GM13977 (cell line): ENCODE results near the gene ELL.

Source experiments
- DNase-seq: peaks from one replicate; pipeline ENCODE4 v3.0.0; 2012; ENCODE audit warnings: low spot score
- in situ Hi-C: fragments of 300-500 bp; cut with MboI; formaldehyde crosslinking; loops from one replicate; pipeline ENCODE4 v1.12.0; 2022; ENCODE audit warnings: low sequenced_read_pairs, low pct_unique_long_range_greater_than_20kb, mixed read lengths, inconsistent platforms; ENCODE audit not compliant: unreplicated experiment
- TF ChIP-seq, protein P1 (sequence below): IDR thresholded peaks from 2 replicates; pipeline ENCODE4 v1.5.1; 2012; ENCODE audit warnings: mild to moderate bottlenecking, control low read depth; ENCODE audit not compliant: insufficient read depth; ENCODE audit errors: extremely low read depth, missing control alignments

The ELL gene

DNA sequence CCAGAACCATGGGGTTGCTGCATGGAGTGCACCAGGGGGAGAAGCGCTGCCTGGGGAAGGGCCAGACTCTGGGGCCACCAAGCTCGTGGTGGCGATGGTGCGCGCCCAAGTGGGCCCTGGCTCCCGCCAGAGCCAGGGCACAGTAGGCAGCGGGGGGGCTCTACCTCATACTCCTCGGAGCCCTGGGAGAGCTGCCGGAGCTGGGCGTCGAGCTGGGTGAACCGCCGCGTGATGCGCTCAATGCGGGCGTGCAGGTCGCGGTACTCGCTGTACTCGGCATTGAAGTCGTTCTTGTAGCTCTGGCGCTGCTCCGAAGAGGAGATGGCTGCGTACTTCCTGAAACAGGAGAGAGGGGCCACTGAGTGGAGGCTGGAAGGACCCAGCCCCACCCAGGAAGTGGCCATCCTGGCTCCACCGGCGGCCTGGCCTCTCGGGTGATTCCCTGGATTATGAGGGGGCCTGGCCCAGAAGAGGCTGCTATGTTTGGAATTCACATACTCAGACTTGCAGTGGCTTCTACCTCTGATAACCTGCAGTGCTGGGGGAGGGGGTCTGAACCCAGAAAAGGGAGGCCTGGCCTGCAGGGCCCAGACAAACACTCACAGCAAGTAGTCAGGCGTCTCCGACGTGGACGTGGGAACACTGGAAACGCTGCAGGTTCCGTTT, 75.6 kb downstream of the ELL start:
- TF ChIP-seq, protein P1, sequence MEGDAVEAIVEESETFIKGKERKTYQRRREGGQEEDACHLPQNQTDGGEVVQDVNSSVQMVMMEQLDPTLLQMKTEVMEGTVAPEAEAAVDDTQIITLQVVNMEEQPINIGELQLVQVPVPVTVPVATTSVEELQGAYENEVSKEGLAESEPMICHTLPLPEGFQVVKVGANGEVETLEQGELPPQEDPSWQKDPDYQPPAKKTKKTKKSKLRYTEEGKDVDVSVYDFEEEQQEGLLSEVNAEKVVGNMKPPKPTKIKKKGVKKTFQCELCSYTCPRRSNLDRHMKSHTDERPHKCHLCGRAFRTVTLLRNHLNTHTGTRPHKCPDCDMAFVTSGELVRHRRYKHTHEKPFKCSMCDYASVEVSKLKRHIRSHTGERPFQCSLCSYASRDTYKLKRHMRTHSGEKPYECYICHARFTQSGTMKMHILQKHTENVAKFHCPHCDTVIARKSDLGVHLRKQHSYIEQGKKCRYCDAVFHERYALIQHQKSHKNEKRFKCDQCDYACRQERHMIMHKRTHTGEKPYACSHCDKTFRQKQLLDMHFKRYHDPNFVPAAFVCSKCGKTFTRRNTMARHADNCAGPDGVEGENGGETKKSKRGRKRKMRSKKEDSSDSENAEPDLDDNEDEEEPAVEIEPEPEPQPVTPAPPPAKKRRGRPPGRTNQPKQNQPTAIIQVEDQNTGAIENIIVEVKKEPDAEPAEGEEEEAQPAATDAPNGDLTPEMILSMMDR = no peak
- DNase-seq = no peak
- in situ Hi-C loops = no loop called here

DNA sequence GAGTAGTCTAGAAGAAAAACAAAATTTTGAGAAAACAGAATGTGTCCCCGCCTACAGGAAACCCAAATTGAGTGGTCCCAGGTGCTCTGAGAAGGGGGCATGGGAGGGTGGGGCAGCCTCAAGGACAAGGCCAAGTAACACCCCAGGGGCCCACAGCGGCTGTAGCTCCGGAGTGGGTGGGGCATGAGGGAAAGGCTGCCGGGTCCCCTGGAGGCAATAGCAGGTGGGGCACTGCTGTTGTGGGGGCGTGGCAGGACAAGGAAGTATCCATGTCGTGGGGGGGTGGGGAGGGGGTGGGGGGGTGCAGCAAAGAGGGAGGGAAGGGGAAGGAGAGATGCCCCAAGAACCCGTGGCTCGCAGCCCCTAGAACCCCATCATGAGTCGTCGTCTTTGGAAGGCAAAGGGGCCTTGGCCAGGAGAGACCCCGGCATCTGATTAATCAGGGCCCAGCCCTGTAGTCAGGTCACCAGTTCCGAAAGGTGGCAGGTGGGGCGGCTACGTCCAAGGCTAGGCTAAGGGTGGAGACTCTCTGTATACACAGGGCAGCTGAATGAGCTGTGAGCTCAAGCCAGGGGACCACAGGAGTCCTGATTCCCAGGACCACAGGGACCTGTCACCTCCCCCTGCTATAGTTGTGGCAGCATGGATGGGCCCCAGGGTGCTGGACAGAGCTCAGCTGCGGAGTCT, 76.5 kb downstream of the ELL start:
- DNase-seq = no peak
- TF ChIP-seq, protein P1 = no peak
- in situ Hi-C loops = no loop called here

DNA sequence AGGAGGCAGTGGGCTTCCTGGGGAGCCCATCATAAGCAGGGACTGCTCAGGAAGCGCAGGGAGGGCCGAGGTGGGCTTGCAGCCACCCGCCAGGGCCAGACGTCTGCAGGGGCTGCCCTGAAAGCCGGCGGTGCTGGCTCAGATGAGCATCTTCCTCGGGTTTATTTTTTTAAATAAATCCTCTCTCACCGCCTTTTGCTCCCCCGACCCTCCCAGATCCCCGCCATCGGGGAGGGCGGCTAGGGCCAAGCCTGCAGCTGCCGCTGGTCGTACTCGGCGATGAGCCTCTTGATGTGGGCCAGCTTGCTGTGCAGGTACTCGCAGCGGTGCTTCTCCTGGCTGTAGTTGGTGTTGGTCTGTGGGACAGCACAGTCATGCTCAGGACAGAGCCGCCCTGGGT, 77.4 kb downstream of the ELL start:
- in situ Hi-C loops = no loop called here
- TF ChIP-seq, protein P1 = no peak
- DNase-seq = no peak

DNA sequence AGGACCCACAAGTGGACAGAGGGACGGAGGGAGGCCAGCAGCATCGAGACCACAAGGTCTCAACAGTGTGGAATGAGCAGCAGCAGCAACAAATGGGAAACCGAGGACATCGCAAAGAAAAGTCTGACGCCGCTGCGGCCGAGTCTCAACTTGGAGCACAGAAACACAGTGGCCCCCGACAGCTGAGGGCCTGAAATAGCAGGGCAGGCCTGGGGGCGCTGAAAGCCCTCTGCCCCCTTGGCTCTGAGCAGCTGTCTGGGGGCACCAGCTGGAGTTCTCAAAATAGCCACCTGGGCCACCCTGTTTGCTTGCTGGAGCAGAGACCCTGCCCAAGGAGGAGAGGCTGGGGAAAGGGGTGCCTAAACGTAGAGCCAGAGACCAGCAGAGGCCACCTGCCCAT, 78.0 kb downstream of the ELL start:
- DNase-seq = no peak
- TF ChIP-seq, protein P1 = no peak
- in situ Hi-C loops = no loop called here

DNA sequence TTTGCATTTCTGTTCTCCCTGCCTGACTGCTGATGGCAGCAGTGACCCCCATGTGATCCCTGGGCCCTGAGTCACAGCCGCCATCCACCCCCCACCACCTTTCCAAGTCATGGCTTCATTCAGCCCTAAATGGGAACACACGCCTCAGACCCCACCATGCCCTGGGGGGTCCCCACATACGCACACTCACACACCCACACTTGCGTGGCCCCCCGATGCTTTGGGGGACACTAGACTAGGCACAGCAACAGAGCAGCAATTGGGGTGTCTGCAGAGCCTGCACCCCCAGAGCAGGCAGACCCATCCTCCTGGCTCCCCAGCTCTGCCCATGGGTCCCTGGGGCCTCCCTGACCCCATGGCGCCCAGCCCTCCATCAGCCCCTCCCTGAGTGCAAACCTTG, 78.5 kb downstream of the ELL start:
- DNase-seq = no peak
- in situ Hi-C loops = no loop called here
- TF ChIP-seq, protein P1 = no peak

DNA sequence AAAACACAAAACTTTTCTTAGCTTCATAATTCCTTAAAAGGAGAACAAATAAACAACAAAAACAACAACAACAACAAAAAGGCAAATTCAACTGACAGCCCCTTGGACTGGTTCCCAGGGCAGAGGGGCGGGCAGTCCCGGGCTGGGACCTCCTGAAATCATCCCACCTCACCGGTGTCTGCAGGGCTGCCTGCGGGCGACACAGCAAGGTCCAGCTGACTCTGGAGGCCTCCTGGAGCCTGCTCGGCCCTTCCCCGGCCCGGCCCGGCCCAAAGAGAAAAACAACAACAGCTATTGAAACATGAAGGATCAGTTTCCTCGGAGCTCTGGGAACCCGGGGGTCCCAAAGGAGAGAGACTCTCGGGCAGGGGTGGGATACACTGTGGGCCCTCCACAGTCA, 78.9 kb downstream of the ELL start:
- no peak for DNase-seq
- in situ Hi-C loops = no loop called here
- TF ChIP-seq, protein P1 = no peak
